ENCODE results near the gene CHTF8.

DNA sequence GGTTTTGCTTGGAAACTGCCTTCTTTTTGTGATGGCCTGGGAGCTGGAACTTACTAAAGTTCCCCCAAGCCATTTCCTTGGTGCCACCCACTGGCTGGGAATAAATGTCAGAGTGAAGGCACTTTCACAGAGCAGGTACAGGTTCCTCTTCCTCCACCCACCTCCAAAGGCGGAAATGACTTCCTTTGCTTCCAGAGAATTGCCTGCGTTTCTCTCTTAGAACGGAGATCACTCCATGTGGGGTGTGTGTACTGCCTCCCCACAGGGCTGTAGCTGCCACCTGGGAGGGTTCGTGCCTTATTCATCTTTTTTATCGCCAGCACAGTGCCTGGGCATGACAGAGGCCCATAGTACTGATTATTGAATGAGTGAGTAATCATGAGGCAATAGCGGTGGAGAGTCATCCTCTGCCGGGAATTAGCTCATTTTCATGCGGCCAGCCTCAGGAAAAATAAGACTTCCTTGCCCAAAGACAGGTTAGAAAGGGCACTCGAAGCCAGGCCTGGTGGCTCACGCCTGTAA, 59.1 kb downstream of the CHTF8 start:
- TF ChIP-seq FOXP2 (optimal IDR thresholded peaks at IDR 0.05; ENCODE audit: control extremely low read depth, extremely low read length, insufficient read depth) (no peak), EZH2 (IDR thresholded peaks at IDR 0.05) (no peak), POLR2AphosphoS5 (IDR thresholded peaks at IDR 0.05; ENCODE audit: borderline replicate concordance, low read depth, low read length) (no peak)
